T47D (cell line): Measurements from ENCODE around the gene COPG2.
"Not testable (repeated sequence)": the region's sequence is repeated elsewhere in the genome, so short reads cannot be mapped to it uniquely, and the experiment has no call there.

Source experiments
- DNase-seq, 2 experiments: peaks; one replicate each; pipeline versions ENCODE4 v3.0.0 to v3.0.0-alpha.2; 2011 to 2012; ENCODE audit warnings: low read depth in 1 of 2, low spot score in 1 of 2
- JUND ChIP-seq: IDR thresholded peaks from 2 replicates; pipeline ENCODE4 v1.6.1; 2012; ENCODE audit warnings: low read depth
- in situ Hi-C: cut with HindIII; loops from 2 replicates; pipeline ENCODE4 v1.10.0; 2016; ENCODE audit warnings: low sequenced_read_pairs, low pct_unique_long_range_greater_than_20kb

Gene COPG2

DNA sequence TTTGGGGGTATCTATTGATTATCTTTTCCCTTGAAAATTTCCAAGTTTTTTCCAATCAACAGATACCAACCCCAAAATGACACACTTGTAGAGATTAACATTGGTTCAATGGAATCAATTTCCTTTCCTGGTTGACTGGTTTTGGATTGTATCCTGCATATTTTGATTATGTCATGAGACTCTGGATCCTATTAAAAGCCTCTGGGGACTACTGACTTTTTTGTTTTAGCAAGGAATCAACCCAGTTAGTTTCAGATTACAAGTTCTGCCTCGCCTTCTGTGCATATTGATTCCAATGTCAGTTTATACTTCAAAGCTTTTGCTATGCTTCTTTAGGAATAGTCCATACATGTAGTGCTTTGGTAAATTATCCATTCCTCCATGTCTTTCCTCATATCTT is 29.2 kb downstream of the COPG2 start:
- in situ Hi-C loops = no loop called here
- no peak for DNase-seq
- TF ChIP-seq JUND = no peak

DNA sequence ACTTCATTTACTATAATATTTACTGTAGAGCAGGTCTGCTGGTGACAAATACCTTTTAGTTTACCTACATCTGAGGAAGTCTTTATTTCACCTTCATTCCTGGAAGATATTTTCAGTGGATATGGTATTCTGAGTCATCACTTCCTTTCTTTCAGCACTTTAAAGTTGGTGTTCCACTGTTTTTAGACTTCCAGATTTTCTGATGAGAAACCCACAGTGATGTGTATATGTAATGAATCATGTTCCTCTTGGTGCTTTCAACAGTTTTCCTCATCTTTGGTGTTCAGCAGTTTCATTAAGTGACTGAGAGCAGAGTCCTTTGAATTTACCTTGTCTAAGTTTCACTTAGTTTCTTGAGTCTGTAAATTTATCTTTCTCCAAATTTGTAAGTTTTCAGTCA is 36.4 kb downstream of the COPG2 start:
- no peak for DNase-seq
- in situ Hi-C loops = no loop called here
- TF ChIP-seq JUND = no peak

DNA sequence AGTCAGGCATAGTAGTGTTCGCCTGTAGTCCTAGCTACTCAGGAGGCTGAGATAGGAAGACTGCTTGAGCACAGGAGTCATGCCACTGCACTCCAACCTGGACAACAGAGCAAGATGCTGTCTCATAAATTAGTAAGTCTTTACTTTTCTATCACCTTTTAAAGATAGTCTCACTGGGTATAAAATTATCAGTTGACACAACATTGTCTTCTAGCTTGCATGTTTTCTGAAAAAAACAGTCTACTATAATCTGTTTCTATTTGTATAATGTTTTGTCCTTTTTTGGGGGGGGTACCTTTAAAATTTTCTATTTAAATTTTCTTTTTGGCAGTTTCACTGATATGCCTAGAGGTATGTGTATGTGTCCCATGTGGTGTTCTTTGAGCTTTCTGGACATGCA is 39.6 kb downstream of the COPG2 start:
- DNase-seq = no peak
- in situ Hi-C loops = no loop called here
- no peak for TF ChIP-seq JUND

DNA sequence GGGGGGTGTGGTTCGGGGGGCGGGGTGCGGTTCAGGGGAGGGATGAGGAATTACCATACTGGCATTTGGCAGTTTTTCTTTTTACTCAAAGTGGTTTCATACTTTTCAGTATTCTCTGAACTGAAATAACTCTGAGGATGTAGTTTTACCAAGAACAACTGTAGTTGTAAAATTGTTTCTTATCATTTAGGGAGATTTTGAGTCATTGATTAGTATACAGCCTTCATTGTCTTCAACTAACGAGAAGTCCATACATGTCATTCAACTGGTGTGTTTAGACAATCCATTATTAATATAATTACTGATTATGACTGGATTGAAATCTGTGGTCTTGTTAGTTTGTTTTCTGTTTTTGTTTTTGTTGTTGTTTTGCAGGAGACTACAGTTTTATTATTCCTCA is 40.8 kb downstream of the COPG2 start:
- no peak for TF ChIP-seq JUND
- in situ Hi-C loops = no loop called here
- DNase-seq = no peak

DNA sequence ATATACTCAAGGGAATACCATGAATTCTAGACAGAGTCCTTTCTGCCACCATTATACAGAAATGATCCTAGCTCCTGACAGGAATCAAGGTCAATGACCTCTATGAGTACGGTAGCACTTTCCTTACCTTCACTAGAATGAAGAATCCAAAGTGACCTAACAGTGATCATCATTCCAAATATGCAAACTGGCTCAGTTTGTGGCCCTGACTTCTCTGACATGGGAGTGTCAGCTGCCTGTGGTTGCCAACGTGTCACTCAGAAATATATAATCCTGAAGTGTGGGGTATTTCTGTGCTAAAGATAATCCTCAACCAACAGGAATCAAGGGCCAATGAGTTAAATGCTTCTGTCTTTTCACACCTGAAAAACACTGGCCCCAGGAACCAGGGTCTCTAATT is 45.7 kb downstream of the COPG2 start:
- in situ Hi-C loops = no loop called here
- no peak for DNase-seq
- TF ChIP-seq JUND = no peak

DNA sequence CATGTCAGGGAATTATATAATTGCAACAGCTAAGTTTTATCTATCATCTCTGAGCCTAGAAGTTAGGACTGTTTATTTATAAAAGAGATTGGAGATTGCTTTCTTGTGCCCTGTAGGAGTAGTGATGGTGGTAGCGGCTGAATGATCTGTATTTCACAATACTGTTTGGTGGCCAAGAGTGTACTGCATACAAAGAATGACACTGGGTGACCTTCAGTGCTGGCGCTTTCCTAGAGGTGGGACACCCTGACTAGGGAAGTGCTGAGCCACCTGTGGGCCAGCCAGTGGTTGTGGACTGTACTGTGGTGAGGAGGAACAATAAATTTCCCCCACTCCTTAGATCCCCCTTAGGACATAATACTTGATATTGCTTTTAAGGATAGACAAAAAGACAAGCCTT is 53.0 kb downstream of the COPG2 start:
- TF ChIP-seq JUND = no peak
- DNase-seq = no peak
- in situ Hi-C loops = no loop called here

DNA sequence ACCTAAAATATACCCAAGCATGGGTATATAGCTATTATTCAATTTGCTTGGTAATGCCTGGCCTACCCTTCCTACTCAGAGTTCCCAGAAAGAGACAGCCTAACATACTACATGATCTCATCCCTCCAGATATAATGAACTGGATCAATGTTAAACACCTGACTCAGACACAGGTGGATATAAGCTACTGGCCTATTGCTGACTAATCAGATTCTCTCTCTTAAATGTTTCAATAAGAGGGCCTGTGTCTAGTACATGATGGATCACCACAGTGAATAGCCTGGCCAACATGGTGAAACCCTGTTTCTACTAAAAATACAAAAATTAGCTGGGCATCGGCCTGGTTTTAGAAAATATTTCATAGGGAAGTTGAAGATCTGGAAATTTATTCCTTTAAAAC is 54.1 kb downstream of the COPG2 start:
- no peak for DNase-seq
- no peak for TF ChIP-seq JUND
- in situ Hi-C loops = no loop called here

DNA sequence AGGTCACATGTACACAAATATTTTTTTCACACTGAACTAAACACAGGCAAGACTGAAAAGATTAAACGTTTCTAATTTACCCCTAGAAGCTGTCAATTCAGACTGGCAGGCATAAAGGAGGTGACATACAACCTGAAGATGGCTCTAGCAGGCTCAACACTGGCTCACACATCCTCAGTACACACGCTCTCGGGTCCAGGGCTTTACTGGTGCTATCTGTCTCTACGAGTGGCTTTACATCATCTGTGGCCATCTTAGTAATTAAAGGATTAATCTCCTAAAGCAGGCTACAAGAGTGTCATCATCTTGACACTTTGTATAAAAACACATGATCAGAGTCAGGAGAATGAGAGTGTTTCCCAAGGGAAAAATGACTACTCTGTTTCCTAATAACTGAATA is 57.3 kb downstream of the COPG2 start:
- in situ Hi-C loops = no loop called here
- DNase-seq = no peak
- TF ChIP-seq JUND = no peak

DNA sequence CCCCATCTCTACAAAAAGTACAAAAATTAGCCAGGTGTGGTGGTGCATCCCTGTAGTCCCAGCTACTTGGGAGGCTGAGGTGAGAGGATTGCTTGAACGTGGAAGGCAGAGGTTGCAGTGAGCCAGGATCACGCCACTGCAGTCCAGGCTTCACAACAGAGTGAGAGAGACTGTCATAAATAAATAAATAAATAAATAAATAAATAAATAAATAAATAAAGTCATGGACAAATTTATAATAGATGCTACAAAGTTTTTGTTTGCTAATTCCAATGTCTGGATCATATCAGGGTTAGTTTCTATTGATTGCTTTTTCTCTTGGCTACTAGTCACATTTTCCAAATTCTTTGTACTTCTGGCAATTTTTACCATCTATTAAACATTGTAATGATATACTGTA is 61.5 kb downstream of the COPG2 start:
- in situ Hi-C loops, DNase-seq: not testable (repeated sequence)

DNA sequence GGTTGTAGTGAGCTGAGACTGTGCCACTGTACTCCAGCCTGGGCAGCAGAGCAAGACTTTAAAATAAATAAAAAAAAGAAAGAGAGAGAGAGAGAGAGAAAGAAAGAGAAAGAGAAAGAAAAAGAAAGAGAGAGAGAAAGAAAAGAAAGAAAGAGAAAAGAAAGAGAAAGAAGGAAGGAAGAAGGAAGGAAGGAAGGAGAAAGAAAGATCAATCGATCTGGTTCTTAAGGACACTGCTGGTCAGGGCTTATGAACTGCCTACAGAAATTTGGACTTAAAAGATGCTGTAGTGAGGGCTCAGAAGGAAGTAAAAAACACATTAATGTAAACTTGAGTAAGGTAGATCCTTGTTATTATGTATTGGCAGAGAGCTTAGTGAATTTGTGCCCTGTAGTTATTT is 62.4 kb downstream of the COPG2 start:
- in situ Hi-C loops = no loop called here
- DNase-seq = no peak
- no peak for TF ChIP-seq JUND

DNA sequence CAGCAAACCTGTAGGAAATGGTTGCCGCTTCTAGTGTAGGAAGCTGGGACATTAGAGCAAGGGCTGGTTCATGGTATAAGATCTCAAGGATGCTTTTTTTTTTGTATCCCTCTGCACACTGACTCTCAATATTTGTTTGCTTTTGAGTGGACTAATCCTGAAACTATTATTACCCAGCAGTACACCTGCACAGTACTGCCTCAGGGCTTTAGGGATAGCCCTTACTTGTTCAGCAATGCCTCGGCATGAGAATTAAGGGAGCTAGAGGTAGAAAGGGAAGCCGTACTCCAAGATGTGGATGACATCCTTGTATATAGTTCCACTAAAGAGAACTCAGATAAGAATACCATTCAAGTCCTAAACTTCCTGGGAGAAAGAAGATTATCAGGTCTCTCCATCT is 70.5 kb downstream of the COPG2 start:
- no peak for TF ChIP-seq JUND
- peak in 1 of 2 experiments; percentile 12 for DNase-seq
- in situ Hi-C loops = no loop called here

DNA sequence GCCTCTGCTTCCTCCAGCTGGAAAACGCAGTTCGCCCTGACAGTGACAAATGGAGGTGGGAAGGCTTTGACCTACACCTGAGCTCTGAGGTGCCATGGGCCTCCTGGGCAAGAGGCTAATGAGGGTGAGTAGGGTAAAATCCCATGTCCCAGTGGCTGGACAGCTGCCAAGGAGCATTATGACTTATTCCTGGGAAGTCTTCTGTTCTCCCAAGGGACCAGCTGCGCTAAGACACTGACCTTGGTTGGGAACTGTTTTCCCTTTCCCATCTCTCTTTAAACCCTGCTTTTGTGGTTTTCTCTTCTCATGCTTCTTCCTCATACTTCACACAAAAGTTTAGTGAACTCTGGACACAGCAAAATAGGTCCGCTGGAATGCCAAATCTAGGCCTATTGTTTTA is 72.6 kb downstream of the COPG2 start:
- no peak for TF ChIP-seq JUND
- in situ Hi-C loops = no loop called here
- DNase-seq = no peak

DNA sequence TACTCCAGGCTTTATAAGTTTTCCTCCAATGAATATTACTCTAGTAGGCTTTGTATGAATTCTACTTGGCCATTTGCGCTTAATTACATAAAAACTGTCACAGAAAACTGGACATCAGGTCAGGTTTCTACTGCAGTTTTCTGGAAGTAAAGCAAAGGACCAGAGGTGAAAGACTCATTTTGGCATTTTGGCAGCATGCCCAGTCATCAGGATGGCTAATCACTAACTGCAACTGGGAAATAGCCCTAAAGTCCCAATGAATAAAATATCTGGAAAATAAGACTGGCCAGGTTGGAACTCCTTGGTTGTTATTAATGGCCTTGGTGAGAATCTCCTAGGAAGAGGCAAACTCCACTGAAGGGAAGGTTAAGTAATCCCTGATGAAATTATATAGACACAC is 75.5 kb downstream of the COPG2 start:
- DNase-seq = no peak
- in situ Hi-C loops = no loop called here
- TF ChIP-seq JUND = no peak

DNA sequence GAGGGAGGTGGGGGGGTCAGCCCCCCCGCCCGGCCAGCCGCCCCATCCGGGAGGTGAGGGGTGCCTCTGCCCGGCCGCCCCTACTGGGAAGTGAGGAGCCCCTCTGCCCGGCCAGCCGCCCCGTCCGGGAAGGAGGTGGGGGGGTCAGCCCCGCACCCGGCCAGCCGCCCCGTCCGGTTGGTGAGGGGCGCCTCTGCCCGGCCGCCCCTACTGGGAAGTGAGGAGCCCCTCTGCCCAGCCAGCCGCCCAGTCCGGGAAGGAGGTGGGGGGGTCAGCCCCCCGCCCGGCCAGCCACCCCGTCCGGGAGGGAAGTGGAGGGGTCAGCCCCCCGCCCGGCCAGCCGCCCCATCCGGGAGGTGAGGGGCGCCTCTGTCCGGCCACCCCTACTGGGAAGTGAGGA is 77.1 kb downstream of the COPG2 start:
- in situ Hi-C loops, DNase-seq: not testable (repeated sequence)

DNA sequence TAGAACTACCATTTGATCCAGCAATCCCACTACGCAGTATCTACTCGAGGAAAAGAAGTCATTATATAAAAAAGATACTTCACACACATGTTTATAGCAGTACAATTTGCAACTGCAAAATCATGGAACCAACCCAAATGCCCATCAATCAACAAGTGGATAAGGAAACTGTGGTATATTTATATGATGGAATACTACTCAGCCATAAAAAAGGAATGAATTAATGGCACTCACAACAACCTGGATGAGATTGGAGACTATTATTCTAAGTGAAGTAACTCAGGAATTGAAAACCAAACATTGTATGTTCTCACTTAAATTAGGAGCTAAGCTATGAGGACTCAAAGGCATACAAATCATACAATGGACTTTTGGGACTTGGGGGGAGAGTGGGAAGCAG is 82.6 kb downstream of the COPG2 start:
- DNase-seq, in situ Hi-C loops: not testable (repeated sequence)

DNA sequence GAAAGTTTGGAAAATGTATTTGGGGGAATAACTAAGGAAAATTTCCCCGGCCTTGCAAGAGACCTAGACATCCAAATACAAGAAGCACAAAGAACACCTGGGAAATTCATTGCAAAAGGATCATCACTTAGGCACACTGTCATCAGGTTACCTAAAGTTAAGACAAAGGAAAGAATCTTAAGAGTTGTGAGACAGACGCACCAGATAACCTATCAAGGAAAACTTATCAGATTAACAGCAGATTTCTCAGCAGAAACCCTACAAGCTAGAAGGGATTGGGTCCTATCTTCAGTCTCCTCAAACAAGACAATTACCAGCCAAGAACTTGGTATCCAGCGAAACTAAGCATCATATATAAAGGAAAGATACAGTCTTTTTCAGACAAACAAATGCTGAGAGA is 93.4 kb downstream of the COPG2 start:
- in situ Hi-C loops, DNase-seq: not testable (repeated sequence)

DNA sequence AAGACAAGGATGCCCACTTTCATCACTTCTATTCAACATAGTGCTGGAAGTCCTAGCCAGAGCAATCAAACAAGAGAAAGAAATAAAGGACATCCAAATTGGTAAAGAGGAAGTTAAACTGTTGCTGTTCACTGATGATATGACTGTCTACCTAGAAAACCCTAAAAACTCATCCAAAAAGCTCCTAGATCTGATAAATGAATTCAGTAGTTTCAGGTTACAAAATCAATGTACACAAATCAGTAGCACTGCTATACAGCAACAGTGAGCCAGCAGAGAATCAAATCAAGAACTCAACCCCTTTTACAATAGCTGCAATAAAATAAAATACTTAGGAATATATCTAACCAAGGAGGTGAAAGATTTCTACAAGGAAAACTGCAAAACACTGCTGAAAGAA is 98.4 kb downstream of the COPG2 start:
- DNase-seq, in situ Hi-C loops: not testable (repeated sequence)
